IPS-18c (cell line): Measurements from ENCODE around the gene SBF2.

Experiments
- H3K4me3 ChIP-seq: 2 replicates; pipeline ENCODE4 v1.7.0; 2013; ENCODE audit warnings: low read depth, mild to moderate bottlenecking, low read length, moderate library complexity; ENCODE audit not compliant: insufficient read depth
- H3K9me3 ChIP-seq: one replicate; pipeline ENCODE4 v1.6.1; 2013; ENCODE audit warnings: mild to moderate bottlenecking, low read length, moderate library complexity; ENCODE audit not compliant: control insufficient read depth, insufficient read depth

The SBF2 gene

DNA sequence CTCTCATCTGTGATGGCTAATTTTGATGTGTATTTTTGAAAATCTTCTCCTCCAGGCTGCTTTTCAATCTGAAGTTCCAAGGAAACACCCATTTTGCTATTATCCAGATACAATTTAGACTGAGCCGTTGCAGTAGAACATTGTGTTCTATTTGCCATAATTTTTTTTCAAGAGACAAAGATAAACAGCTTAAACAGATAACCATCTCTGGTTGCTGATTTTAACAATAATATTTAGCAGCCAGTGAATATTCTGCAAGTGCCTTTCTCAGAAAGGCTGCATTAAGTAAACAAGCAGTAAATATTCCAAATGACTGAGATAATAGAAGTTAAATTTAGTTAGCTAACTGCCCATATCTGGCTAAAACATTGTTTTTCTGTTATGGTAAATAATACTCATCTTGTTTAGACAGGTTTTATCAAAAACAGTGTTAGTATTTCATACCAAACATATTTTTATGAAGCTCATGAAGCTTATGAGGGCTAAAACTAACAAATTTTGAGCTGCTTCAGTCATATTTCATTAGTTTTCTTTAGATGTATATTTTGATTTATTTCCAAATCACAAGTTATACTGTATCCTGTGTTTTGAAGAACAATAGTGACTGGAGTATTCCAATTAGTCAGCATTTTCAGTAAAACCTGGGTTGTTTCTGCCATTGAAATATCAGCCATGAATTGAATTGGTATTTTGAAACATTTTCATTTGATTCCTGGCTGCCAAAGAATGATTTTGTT, 206.7 kb downstream of the SBF2 start:
- Histone ChIP-seq H3K4me3 (no peak overlapping the region), H3K9me3 (no peaks in the 10 kb centered on the region)

DNA sequence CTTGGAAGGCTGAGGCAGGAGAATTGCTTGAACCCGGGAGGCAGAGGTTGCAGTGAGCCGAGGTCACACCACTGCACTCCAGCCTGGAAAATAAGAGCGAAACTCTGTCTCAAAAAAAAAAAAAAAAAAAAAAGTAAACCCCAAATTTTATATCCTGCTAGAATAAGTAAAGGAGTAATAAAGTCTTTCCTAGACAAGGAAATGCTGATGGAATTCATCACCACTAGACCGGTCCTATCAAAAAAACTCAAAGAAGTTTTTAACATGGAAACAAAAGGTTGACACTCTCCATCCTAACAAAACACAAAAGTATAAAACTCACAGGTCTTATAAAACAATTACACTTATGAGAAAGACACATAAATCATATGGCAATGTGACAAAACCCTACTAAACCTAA, 213.9 kb downstream of the SBF2 start:
- no peaks in the 10 kb centered on the region for H3K9me3 ChIP-seq
- H3K4me3 ChIP-seq = no peak overlapping the region

DNA sequence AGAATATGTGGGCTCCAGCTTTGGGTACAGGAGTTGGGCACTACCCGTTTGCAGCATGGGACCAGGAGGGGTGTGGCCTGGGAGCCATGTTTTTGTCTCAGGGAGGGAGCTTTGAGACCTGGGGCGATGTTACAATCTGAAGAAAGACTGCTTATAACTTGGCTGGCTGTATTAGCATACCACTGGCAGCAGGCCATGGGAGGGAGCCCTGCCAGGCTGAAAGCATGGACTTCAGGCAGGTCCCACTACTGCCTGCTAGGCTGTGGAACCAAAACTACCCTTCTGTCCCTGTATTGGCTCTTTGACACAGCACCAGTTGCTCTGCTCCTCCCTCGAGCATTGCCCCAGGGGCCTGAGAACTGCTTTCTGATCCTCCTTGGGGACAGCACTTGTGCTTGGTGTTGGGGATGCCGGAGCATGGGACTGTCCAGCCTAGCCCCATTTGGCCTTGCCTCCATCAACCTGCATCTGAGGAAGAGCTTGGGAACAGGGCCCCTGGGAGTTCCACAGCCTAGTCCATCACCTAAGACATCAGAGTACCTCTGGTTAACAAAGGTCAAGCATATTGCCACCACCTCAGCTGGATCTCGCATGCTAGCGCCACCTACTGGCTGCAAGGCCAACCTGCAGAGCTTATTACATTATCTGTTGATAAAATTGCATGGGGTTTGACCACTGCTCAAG, 217.4 kb downstream of the SBF2 start:
- Histone ChIP-seq H3K9me3 (no peaks in the 10 kb centered on the region), H3K4me3 (no peak overlapping the region)

DNA sequence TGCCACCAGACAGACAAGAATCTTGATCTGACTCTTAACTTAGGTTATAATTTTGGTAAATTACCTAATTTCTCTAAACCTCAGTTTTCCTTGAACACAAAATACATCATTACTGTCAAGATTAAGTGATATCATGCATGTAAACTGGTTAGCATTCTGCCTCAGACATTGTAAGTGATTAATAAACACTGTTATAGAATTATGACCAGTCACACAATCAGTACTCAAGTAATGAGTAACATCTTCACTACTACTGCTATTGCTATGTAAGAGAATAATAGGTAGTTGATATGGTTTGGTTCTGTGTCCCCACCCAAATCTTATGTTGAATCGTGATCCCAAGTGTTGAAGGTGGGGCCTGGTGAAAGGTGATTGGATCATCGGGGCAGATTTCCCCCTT, 218.9 kb downstream of the SBF2 start:
- no peak overlapping the region for H3K4me3 ChIP-seq

DNA sequence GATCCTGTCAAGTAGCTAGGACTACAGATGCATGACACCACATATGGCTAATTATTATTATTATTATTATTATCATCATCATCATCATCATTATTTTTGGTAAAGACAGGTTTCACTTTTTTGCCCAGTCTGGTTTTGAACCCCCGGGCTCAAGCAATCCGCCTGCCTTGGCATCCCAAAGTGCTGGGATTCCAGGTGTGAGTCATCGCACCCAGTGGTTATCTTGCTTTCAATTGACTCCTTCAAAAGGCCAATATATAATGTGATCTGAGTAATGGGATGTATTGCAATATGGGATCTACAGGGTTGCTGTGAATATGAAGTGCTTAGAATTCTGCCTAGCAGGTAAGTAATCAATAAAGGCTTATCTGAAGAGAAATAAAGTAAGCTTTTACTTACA, 221.2 kb downstream of the SBF2 start:
- H3K9me3 ChIP-seq = no peaks in the 10 kb centered on the region
- no peak overlapping the region for H3K4me3 ChIP-seq

More for the DNA sequence above, 218.9 kb downstream of the SBF2 start:
- H3K9me3 ChIP-seq = no peaks in the 10 kb centered on the region

DNA sequence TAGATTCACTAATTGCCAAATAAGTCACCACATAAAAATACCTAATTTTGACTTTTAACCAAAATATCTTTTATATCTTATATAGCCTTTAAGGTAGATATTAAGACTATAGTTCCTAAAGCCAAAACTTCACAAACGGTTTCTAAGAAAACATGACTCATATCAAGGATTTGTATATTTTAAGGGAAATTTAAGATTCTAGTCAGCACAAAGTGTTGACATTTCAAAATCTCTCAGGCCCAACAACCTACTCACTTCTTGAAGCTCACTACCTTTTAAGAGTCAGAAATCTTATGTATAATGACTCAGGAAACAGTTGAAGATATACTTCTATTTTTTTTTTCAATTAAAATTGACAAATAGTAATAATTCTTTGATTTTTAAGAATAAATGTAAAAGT, 221.9 kb downstream of the SBF2 start:
- Histone ChIP-seq H3K9me3 (no peaks in the 10 kb centered on the region), H3K4me3 (no peak overlapping the region)

DNA sequence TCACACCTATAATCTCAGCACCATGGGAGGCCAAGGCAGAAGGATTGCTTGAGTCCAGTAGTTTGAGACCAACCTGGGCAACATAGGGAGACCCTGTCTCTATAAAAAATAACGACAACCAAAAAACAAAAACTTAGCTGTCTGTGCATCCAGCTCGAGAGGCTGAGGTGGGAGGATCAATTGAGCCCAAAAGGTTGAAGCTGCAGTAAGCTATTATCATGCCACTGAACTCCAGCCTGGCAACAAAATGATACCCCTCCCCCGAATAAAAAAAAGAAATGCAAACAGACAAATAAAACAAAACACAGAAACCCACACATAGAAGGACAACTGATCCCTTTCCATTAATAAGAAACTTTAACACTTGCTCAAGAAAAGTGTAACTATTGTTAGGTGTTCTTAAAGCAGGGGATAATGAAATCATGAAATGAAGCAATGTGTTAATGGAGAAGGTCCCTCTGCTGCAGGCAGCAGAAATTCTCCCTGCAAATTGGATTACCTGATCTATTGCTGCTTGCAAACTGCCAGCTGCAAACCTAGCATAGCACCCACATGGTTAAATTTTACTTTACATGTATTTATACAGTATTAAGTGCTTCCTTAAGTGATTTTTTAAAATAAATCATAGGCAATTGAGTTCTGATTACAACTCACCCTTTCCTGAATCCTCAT, 226.3 kb downstream of the SBF2 start:
- no peaks in the 10 kb centered on the region for H3K9me3 ChIP-seq
- no peak overlapping the region for H3K4me3 ChIP-seq

DNA sequence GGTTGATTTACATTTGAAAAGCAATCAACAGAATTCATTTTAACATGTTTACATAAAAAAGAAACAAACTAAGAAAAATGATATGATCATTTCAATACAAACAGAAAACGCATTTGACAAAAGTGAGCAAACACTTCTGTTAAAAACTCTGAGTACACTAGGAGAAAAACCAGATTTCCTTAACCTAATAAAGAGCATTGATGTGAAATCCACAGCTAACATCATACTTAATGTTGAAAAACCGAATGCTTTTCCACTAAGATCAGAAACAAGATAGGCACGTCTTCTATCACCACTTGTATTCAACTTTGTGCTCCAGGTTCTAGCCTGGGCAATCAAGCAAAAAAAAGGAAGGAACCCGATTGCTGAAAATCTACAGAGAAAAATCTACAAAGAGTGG, 227.6 kb downstream of the SBF2 start:
- H3K4me3 ChIP-seq = no peak overlapping the region
- no peaks in the 10 kb centered on the region for H3K9me3 ChIP-seq

DNA sequence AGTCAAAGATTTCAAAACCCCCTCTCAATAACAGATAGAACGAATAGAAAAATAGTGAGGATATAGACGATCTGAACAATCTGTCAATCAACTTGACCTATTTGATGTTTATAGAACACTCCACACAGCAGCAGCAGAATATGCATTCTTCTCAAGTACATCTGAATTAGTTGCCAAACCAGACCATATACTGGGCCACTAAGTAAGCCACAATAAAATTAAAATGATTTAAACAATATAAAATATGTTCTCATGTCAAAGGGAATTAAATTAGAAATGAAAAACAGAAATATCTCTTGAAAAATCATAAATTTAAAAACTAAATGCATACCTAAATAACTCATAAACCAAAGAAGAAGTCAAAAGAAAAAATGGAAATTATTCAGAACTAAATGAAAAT, 229.2 kb downstream of the SBF2 start:
- H3K4me3 ChIP-seq = no peak overlapping the region
- H3K9me3 ChIP-seq = no peaks in the 10 kb centered on the region

DNA sequence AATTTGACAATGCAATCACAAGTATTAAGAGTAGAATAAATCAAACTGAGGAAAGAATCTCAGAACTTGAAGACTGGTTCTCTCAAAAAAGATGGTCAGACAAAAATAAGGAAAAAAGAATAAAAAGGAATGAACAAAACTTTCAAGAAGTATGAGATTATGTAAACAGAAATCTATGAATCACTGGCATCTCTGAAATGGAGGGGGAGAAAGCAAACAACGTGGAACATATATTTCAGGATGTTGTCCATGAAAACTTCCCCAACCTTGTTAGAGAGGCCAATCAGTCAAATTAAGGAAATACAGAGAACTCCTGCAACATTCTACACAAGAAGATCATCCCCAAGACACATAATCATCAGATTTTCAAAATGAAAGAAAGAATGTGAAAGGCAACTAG, 235.7 kb downstream of the SBF2 start:
- Histone ChIP-seq H3K9me3 (no peaks in the 10 kb centered on the region), H3K4me3 (no peak overlapping the region)

DNA sequence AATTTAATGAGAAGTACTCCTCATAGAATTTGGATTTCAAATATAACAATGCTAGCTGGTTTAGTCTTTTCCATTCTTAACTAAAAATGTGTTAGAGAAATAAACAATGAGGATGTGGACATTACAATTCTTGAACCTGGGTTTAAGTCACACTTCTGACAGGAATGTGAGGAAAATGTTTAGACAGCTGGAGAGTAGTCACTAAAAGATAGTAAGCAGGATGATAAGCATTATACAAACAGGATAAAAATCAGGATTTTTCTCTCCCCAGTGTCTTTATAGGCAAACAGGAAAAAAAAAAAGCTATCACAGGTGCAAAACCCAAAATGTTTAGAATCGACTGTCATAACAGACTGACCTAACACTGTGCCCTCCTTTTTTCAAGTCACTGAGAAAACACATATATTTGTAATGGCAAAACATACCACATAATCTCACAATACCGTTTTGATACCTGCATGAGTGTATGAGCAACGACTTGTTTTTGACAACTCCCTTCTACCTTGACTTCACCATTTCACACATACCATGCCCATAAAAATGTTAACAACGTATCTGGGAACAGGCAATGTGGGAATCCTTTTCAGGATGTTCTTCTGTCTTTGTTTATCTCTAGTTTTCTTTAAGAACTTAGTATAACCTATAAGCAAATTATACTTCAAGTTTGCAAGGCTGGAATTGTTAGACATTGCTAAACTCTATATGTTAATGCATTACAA, 242.0 kb downstream of the SBF2 start:
- H3K4me3 ChIP-seq = no peak overlapping the region
- no peaks in the 10 kb centered on the region for H3K9me3 ChIP-seq

DNA sequence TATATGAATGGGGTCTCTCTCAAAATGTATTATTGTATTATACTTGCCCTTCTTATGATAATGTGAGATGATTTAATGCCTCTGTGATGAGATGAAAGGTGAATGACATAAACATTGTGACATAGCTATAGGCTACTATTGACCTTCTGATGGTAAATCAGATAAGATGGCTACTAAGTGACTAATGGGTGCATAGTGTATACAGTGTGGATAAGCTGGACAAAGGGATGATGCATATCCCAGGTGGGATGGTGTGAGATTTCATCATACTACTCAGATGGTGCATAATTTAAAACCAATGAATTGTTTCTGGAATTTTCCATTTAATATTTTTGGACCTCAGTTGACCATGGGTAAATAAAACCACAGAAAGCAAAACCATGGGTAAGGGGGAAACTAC, 243.5 kb downstream of the SBF2 start:
- no peak overlapping the region for H3K4me3 ChIP-seq
- H3K9me3 ChIP-seq = no peaks in the 10 kb centered on the region

DNA sequence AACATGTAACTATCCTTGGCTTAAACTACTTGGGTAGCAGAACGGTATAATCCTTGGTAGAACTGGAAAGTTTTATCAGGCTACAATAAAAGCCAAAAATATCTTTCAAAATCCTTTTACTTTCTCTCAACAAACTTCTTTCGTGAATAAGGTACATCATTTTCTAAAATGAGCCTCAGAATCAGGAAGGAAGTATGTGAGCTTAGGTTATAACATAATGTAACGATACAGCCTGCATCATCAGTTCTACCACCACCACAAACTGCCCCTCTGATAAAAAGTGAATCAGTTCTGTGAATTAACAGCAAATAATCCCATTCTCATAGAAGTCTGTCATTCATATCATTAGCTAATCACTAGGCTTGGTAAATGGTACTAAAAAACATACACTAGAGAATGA, 244.3 kb downstream of the SBF2 start:
- Histone ChIP-seq H3K4me3 (no peak overlapping the region), H3K9me3 (no peaks in the 10 kb centered on the region)

DNA sequence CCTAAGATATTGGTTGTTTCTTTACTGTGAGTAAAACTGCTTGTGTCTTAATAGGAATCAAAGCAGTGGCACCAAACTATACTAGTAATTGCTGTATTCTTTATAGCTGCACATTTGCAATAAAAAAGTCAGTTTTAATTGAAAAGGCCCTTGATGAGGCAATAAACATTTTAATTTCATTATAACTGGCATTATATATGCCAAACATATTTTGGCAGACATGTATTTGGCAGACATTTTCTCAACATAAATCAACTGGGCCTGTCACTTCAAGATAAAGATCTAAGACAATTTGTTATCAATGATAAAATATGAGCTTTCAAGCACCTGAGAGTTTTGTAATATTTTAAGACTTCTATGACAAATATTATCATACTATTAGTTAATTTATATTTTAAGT, 245.7 kb downstream of the SBF2 start:
- H3K4me3 ChIP-seq = no peak overlapping the region
- no peaks in the 10 kb centered on the region for H3K9me3 ChIP-seq

DNA sequence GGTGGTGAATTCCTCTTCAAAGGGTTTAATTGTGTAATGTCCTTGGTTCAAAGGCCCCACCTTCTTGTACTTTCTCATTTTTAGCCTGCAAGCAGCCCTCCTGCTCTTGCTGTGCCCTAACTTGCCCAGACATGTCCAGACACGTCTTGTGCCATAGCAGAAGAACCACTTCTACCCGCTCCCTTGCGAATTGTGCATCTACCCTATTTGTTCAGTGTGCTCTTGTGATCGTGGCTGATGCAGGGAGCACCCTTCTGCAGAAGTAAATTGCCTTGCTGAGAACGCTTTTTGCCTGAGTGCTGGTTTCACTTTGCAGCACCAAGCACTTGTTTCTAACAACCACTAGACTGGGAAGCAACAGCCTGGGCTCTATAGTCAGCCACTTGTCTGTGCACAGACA, 249.4 kb downstream of the SBF2 start:
- H3K9me3 ChIP-seq = no peaks in the 10 kb centered on the region
- no peak overlapping the region for H3K4me3 ChIP-seq

DNA sequence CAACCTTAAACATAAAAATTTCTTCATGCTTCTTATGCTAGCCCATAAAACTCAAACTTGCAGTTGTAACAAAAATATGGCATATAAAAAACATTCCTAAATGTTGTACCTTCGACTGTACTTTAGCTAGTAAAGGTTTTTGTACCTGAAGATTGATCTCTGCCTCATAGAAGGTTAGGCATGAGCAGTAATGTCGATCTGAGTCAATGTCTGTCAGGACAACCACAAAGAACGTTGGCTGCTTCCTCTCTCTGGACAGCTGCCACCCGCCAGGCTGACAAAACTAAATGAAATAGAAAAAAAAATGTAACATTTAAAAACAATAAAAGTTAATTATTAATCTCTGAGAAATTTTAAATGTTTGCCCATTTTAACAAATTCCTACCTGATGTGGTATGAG, 251.3 kb downstream of the SBF2 start:
- Histone ChIP-seq H3K9me3 (no peaks in the 10 kb centered on the region), H3K4me3 (no peak overlapping the region)

DNA sequence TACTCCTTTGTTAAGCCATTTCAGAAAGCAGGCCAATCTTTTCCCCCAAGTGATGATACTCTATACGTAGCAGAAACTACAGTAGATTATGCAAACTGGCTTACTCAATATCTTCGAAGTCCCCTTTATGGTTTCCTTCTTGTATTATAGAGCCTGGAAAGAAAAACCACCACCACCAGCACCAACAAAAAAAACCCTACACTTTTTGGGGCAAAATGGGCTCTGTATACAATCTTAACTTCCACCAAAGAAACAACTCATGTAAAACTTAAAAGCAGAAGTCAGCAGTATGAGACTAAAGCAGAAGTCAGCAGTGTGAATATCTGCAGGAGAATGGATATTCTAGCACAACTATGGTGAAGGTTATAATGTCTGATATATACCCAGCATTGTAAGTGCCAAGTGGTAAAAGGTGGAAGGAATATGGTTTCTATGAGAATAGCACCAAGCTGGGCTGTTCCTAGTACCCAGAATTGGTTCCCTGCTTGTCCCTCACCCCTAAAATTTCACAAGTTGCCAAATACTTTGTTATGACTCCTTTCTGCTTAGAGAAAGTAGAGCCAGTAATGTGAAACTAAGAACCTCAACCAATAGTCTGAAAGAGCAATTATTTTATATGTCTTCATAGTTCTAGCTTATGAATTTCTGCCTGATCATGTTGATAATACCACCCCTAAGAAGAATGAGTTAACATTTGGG, 252.1 kb downstream of the SBF2 start:
- no peaks in the 10 kb centered on the region for H3K9me3 ChIP-seq
- H3K4me3 ChIP-seq = no peak overlapping the region
